Stimulated activated CD8-positive, alpha-beta memory T cell treated with anti-CD3 and anti-CD28 coated beads, Interleukin-7, amount 100 ng/mL, for 24 hours (primary cell): ENCODE data around the gene PODNL1.
"Not testable (repeated sequence)": the region's sequence is repeated elsewhere in the genome, so short reads cannot be mapped to it uniquely, and the experiment has no call there.

ENCODE experiments used
- DNase-seq: peaks from one replicate; pipeline ENCODE4 v3.0.0-alpha.2; 2020; ENCODE audit warnings: low read depth

The PODNL1 gene

DNA sequence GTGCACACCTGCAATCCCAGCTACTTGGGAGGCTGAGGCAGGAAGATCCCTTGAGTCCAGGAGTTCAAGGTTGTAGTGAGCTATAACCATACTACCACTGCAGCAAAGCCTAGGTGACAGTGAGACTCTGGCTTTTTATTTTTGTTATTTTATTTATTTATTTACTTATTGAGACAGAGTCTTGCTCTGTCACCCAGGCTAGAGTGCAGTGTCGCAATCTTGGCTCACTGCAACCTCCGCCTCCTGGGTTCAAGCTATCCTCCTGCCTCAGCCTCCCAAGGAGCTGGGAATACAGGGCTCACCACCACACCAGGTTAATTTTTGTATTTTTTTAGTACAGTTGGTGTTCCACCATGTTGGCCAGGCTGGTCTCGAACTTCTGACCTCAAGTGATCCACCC lies 35.3 kb upstream of the PODNL1 start:
- DNase-seq: not testable (repeated sequence)

DNA sequence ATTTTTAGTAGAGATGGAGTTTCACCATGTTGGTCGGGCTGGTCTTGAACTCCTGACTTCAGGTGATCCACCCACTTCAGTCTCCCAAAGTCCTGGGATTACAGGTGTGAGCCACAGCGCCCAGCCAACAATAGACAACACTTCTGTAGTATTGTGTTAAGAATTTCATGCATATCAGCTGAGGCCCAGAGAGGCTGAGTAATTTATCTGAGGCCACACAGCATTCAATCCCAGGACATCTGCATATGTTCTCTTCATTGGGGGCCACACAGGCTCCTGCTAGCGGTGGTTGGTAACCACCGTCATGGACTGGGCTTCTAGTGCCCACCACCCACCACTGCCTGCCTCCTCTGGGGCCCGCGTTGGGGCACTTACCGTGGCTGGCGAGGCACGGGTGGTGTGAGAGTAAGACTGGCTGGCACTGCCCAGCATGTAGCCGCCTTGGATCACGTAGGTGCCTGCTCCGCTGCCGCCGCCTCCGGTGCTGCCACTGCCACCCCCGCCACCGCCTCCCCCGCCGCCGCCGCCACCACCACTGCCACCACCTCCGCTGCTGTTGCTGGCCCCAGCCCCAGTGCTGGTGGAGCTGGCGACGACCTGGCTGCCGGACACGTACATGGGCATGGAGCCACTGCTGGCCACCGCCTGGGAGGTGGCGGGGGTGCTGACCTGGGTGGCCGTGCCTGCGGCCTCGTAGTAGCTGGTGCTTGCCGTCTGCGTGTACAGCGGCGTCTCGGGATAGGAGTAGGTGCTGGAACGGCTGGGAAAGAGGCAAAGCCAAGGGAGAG lies 34.3 kb upstream of the PODNL1 start:
- no peak for DNase-seq

- not testable (repeated sequence) for DNase-seq
Observed at GRCh38 chr19:13971868-13972267, 33.7 kb upstream of the PODNL1 start.

GRCh38 chr19:13969897-13970296 lies 31.7 kb upstream of the PODNL1 start:
- DNase-seq: no peak

GRCh38 chr19:13968999-13969398 lies 30.8 kb upstream of the PODNL1 start:
- DNase-seq: no peak

DNA sequence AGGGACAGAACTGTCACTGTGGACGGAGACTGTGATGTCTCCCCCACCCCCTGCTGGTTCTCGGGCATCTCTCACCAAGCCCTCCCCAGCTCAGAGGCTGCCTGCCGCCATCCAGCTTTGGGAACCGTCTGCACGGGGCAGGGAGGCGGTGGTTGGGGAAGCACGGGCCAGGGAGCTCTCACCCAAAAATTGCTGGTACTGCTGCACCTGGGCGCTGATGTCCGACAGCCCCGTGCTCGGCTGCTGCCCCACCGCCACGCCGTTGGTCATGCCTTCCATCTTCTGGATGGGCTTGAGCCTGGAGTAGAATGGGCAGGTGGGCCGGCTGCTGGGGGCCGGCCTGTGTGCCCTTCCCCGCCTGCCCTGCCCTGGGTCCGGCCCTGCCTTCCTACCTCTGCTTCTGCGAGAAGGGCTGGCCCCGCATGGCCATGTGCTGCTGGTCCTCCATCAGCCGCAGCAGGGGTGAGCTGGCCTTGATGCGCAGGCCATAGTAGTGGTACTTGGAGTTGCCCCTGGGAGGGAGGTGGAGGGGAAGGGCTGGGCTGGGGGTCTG lies 30.2 kb upstream of the PODNL1 start:
- DNase-seq: no peak

GRCh38 chr19:13967206-13967605 lies 29.0 kb upstream of the PODNL1 start:
- not testable (repeated sequence) for DNase-seq

- DNase-seq: no peak
Observed at GRCh38 chr19:13966684-13967128, 28.5 kb upstream of the PODNL1 start.

DNA sequence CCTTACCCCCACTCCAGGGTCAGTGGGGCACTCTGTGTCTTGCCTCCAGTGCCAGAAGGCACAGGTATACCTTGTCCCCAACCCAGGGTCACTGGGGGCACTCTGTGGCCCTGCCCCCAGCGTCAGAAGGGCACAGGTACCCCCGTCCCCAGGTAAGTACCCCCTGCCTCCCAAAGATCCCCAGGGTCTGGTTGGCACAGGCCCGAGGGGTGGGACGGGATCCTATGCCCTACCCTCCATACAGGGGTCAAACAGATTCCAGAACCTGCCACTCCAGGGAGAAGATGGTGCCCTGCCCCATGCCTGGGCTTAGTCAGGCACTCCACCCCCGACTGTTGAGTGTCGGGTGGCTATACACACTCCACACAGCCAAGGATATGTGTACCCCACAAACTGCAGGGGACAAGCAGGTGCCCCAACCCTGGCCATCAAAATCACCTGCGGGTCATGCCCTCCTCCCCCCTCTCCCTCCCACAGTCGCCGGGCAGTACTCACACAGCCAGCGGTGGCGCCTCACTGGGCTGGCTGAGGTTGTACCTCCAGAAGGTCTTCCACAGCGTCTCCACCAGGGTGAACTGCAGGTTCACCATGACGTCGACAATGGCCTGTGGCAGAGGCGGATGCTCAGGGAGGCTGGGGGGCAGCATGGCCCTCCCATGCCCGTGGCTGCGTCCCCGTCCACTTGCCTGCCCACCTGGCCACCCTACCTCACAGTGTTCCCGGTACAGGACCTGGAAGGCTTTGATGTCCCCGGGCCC lies 27.9 kb upstream of the PODNL1 start:
- DNase-seq: no peak

DNA sequence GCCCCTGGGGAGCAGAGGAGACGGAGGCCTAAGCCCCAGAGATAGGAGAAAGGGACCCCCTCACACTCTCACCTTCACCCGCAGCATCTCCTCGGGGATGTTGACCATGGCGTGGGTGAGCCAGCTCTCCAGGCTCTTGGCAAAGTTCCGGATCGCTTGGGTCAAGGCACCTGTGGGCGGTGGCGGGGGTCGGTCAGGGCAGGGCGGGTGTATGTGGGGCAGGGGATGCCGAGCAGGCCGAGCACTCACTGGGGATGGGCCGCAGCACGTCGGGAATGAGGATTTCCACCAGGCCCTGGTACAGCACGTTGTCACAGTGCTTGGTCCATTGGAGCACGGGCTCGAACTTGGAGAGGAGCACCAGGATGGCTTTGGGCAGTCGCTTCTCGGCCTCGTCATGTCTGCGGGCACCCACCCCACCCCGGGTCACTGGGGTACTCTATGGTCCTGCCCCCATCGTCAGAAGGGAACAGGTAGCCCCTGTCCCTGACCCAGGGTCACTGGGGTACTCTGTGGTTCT lies 27.2 kb upstream of the PODNL1 start:
- no peak for DNase-seq

DNA sequence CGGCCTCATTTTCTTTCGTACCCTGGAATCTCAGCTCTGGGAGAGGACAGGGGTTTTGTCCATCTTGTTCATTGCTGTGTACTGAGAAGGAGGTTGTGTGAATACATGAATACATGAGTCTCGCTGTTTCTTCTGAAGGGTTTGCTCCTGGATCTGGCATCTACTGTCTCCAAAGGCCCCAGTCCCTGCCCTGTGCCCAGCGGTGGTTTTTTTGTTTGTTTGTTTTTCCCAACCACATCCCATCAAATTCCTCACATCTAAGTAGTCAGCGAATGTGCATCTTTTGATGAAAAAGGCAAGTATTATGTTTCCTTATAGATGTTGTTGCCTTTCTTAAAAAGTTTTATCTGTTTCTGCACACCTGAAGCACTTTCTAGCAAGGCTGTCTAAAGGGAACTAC lies 26.6 kb upstream of the PODNL1 start:
- no peak for DNase-seq

DNA sequence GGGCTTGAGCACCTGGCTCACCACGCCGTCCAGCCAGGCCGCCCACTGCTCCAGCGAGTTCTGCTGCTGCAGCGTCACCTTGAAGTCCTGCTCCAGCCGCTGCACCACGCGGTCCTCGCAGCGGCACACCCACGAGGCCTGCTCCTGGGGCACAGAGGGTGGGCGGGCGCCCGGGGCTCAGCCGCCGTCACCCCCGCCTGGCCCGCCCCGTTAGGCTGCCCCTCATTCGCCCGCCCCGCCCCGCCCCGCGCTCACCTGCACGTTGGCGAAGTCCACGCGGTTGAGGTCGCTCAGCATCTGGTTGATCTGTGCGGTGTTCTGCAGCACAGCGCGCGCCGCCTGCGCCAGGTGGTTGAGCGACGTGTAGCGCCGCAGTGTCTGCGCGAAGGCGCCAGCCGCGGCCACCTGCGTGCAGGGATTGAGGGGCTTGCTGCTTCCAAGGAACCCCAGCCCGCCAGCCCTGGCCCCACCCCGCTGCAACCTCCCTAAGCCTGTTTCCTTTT lies 25.4 kb upstream of the PODNL1 start:
- DNase-seq: no peak

DNA sequence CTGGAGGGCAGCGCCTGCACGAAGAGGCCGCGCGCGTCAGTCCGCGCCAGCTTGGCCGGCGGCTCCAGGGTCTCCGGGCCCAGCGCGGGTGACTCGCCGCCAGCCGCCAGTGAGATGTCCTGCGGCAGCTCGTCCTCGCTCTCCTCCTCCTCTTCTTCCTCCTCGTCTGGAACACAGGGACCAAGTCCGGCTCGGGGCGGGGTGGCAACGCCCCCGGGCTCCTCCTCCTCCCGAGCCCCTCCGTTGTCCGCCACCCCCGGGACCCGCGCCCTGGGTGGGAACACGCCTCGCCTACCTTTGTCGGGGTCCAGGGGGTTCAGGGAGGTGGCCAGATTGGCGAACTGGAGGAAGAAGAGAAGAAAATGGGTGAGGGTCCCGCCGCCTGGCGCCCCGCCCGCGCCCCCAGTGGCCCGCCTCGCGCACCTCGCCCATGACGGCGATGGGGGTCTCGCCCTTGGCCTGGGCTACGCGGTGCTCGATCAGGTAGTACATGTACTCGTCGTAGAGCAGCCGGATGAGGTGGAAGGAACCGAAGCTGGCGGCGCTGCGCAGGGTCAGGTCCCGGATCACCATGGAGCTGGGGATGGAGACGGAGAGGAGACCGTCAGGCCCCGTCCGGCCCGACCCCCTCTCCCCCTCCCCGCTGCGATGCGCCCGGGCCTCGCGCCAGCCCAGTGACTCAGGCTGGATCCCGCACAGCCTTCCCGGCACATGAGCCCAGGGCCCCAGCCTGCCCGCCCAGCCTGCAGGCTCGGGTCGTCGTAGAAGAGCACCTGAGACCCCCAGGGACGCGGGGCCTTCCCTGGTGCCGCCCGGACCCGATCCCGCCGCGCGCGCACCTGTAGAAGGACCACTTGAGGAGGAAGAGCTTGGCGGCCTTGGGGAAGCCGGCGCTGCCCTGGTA lies 24.7 kb upstream of the PODNL1 start:
- DNase-seq: no peak

DNA sequence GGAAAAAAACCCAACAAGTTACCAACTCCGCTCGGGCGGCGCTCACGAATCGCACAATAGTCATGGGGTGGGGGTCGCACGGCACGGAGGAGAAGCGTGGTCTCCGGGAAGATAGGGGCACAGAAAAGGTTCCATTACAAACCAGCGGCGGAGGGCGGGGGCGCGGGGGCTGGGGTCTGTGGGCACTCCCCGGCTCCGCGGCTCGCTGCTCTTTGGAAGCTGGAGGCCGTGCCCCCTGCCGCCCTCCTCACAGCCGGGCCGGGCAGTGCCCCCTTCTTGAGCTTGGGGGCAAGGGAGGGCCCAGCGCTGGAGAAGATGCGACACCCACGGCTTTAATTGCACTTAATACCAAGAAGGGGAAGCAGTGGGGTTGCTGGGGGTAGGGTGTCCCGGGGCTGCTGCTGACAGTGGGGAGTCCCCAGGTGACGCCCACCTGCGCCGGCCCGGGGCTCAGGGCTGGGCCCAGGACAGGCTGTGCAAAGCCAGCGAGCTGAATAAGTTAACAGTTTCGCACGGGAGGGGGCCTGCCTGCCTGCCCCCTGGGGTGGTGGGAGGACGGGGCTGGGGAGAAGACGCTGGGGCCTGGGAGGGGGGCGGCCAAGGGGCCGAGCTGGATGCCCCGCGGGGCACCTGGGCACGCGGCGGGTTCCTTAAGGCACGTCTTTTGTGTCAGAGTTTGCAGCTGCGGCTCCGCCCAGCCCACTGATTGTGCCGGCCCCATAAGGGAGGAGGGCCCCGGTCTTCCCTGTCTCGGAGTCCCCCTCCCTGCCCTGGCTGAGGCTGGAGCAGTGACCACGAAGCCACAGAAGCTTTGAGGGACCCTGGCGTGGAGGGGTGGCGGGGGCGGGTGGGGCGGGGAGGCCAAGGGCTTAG lies 23.8 kb upstream of the PODNL1 start:
- no peak for DNase-seq

DNA sequence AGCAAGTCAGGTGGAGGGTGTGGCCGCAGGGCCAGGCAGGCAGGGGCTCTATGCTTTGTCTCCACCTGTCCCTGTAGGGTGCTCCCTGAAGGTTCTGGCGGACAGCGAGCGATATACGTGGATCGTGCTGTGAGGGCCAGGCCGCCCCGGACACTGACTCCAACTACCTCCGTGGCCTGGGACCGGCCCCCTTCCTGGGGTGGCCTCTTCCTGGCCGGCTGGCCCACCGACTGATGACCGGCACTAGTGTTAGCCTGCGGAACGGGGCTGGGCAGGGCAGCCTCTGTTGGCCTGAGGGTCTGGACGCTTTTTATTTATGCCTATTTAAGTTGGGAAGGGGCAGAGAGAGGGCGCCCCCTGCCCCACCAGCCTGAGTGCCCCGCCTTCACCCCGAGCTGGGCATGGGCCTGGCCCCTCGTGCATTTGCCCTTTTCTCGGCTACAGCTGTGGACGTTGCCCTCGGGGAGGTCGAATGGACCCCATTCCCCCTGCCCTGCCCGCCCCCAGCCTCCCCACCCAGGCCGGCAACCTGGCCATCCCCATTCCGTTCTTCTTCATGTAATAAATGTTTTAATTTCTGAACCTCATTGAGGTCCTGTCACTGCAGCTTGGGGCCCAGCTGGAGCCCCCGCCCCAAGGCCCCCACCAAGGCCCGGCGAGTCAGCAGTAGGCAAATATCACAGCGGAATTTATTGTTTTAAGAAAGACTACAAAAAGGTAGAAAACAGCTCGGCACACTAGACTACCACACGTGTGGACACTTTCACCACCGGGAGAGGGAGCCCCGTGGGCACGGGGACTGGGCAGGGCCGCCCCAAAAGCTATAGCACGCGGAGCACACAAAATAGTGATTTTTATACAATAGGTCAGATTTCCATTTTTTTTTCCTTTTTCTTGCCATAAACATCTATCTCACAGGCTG lies 22.9 kb upstream of the PODNL1 start:
- no peak for DNase-seq

- no peak for DNase-seq
Observed at GRCh38 chr19:13959962-13960862, 22.0 kb upstream of the PODNL1 start.

DNA sequence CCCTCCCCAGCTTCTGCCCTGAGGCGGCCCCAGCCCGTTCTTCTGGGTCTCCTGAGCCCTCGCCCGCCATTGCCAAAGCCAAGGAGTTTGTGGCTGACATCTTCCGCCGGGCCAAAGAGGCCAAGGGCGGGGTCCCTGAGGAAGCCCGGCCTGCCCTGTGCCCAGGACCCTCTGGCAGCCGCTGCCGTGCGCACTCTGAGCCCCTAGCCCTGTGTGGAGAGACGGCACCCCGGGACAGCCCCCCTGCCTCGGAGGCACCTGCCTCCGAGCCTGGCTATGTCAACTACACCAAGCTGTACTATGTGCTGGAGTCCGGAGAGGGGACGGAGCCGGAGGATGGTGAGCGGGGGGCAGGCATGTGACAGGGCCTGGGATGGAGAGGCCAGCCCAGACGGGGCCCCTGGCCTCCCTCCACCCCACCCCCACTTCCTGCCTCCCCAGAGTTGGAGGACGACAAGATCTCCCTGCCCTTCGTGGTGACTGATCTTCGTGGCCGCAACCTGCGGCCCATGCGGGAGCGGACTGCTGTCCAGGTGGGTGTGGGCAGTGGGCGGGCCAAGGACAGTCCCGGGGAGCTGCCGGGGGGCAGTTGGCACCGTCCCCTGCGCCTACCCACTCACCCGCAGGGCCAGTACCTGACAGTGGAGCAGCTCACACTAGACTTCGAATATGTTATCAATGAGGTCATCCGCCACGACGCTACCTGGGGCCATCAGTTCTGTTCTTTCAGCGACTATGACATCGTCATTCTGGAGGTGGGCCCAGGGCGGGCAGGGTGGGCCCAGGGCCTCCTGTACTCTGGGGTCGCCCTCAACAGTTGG lies 21.1 kb upstream of the PODNL1 start:
- no peak for DNase-seq

- DNase-seq: no peak
Observed at GRCh38 chr19:13958043-13958442, 19.8 kb upstream of the PODNL1 start.
